A673 (cell line): Measurements from ENCODE around the gene CAV1.

Experiments used
- EZH2 ChIP-seq: fragments of 200-600 bp; sonication (generic); IDR thresholded peaks from 2 replicates; pipeline ENCODE4 v1.6.1; 2017; ENCODE audit warnings: borderline replicate concordance, low read depth, mild to moderate bottlenecking, mixed read lengths, antibody characterized with exemption, low read length; ENCODE audit not compliant: poor library complexity, severe bottlenecking
- TF ChIP-seq, protein P1 (sequence below): fragments of 300-800, 200-600 bp; sonication (generic); conservative IDR thresholded peaks from 2 replicates; pipeline ENCODE4 v1.5.1; 2017; ENCODE audit warnings: low read depth, mild to moderate bottlenecking, antibody characterized with exemption, low read length, moderate library complexity, mixed read lengths

DNA sequence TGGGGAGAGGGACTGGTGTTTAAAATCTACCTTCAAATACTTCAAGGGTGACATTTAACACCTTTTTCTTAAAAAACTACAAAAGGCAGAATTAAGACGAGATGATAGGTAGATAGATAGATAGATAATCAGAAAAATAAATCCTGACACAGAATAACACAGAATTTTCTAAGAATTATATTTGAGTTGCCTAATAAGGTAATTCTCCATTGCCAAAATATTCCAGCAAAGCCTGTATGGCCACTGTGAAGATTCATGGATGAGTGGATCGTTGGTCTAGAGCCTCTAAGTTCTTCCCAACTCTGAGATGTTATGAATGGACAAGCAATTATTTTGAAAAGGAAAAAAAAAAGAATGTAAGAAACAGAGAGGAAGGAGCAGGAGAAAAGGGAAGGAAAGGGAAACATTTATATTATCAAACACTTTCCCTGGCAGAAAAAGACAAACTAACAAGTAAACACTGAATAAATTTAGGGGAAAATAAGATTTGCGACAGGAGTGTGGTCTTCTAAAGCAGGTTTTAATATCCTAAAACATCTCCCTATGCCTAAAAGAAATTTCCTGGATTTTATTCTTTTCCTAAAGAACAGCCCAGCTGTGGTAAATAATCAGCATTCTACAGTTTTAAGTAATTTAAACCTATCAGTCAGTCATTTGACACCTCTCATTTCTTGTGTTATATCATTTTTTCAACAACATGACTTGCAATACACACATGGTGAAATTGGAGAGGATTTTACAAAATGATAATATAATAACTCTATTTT, 32.8 kb upstream of the CAV1 start:
- TF ChIP-seq, protein P1, sequence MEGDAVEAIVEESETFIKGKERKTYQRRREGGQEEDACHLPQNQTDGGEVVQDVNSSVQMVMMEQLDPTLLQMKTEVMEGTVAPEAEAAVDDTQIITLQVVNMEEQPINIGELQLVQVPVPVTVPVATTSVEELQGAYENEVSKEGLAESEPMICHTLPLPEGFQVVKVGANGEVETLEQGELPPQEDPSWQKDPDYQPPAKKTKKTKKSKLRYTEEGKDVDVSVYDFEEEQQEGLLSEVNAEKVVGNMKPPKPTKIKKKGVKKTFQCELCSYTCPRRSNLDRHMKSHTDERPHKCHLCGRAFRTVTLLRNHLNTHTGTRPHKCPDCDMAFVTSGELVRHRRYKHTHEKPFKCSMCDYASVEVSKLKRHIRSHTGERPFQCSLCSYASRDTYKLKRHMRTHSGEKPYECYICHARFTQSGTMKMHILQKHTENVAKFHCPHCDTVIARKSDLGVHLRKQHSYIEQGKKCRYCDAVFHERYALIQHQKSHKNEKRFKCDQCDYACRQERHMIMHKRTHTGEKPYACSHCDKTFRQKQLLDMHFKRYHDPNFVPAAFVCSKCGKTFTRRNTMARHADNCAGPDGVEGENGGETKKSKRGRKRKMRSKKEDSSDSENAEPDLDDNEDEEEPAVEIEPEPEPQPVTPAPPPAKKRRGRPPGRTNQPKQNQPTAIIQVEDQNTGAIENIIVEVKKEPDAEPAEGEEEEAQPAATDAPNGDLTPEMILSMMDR, result no peak
- no peak for TF ChIP-seq EZH2
